Liver (tissue), 9 donors: ENCODE data around the gene CNTF. TPM values are rescaled to one million over a fixed set of nuclear protein-coding genes. Genes with fewer than 3 reads are reported as not detected.

Source experiments
- DNase-seq: peaks from one replicate; pipeline ENCODE4 v3.0.0-alpha.2; 2017; ENCODE audit warnings: low spot score
- H3K27ac ChIP-seq, 2 donors: one replicate each; pipeline ENCODE4 v1.7.0; 2013; ENCODE audit warnings: inconsistent platforms in 2 of 2, low read length in 2 of 2, control low read depth in 1 of 2, low read depth in 1 of 2, mild to moderate bottlenecking in 1 of 2
- H3K27me3 ChIP-seq, 4 donors: one replicate each; pipeline versions ENCODE4 v1.6.1 to v1.7.0; 2013; ENCODE audit warnings: low read length in 3 of 4, inconsistent platforms in 1 of 4, mild to moderate bottlenecking in 1 of 4, moderate library complexity in 1 of 4; ENCODE audit not compliant: control insufficient read depth in 4 of 4, insufficient read depth in 4 of 4
- H3K36me3 ChIP-seq, 4 donors: one replicate each; pipeline versions ENCODE4 v1.6.1 to v1.7.0; 2013; ENCODE audit warnings: low read length in 3 of 4, mild to moderate bottlenecking in 3 of 4, low read depth in 1 of 4, moderate library complexity in 1 of 4; ENCODE audit not compliant: control insufficient read depth in 4 of 4, insufficient read depth in 3 of 4
- H3K4me1 ChIP-seq, 4 donors: one replicate each; pipeline versions ENCODE4 v1.6.1 to v1.7.0; 2013; ENCODE audit warnings: low read length in 3 of 4, mild to moderate bottlenecking in 3 of 4, moderate library complexity in 1 of 4; ENCODE audit not compliant: control insufficient read depth in 4 of 4, insufficient read depth in 4 of 4
- H3K4me3 ChIP-seq, 3 donors: one replicate each; pipeline versions ENCODE4 v1.6.1 to v1.7.0; 2013; ENCODE audit warnings: low read length in 3 of 3, control low read depth in 1 of 3, low read depth in 1 of 3, mild to moderate bottlenecking in 1 of 3
- H3K9ac ChIP-seq, 2 donors: one replicate each; pipeline ENCODE4 v1.7.0; 2013; ENCODE audit warnings: low read length in 2 of 2, mild to moderate bottlenecking in 2 of 2, moderate library complexity in 2 of 2, control low read depth in 1 of 2, low read depth in 1 of 2
- H3K9me3 ChIP-seq, 4 donors: one replicate each; pipeline versions ENCODE4 v1.6.1 to v1.7.0; 2013; ENCODE audit warnings: low read length in 3 of 4; ENCODE audit not compliant: control insufficient read depth in 4 of 4
- CTCF ChIP-seq: fragments of 150-350 bp; IDR thresholded peaks from 2 replicates; pipeline ENCODE4 v1.5.1; 2017; ENCODE audit warnings: improper control_type of control experiment, low read depth, low read length; ENCODE audit not compliant: missing input control
- EGR1 ChIP-seq, 2 donors: IDR thresholded peaks; 2 replicates each; pipeline ENCODE4 v1.6.1; 2016 to 2018; ENCODE audit warnings: antibody characterized with exemption in 2 of 2, low read depth in 2 of 2
- FOXA1 ChIP-seq: IDR thresholded peaks from 2 replicates; pipeline ENCODE4 v1.6.1; 2016; ENCODE audit warnings: antibody characterized with exemption
- FOXA2 ChIP-seq: IDR thresholded peaks from 2 replicates; pipeline ENCODE4 v1.6.1; 2016; ENCODE audit warnings: antibody characterized with exemption
- GABPA ChIP-seq, 2 donors: IDR thresholded peaks in 1 of 2; conservative IDR thresholded peaks in 1 of 2; 2 replicates each; pipeline ENCODE4 v1.6.1; 2016; ENCODE audit warnings: antibody characterized with exemption in 2 of 2, mild to moderate bottlenecking in 1 of 2, moderate library complexity in 1 of 2
- HNF4A ChIP-seq, 2 donors: conservative IDR thresholded peaks; 2 replicates each; pipeline ENCODE4 v1.6.1; 2016; ENCODE audit warnings: antibody characterized with exemption in 2 of 2, mild to moderate bottlenecking in 2 of 2
- HNF4G ChIP-seq: IDR thresholded peaks from 2 replicates; pipeline ENCODE4 v1.6.1; 2016; ENCODE audit warnings: antibody characterized with exemption
- JUND ChIP-seq, 2 donors: IDR thresholded peaks; 2 replicates each; pipeline ENCODE4 v1.6.1; 2016; ENCODE audit warnings: antibody characterized with exemption in 2 of 2
- NR2F2 ChIP-seq: IDR thresholded peaks from 2 replicates; pipeline ENCODE4 v1.6.1; 2016; ENCODE audit warnings: antibody characterized with exemption
- REST ChIP-seq: IDR thresholded peaks from 2 replicates; pipeline ENCODE4 v1.6.1; 2016; ENCODE audit warnings: antibody characterized with exemption, mild to moderate bottlenecking
- RXRA ChIP-seq, 2 donors: IDR thresholded peaks; 2 replicates each; pipeline ENCODE4 v1.6.1; 2017 to 2018; ENCODE audit warnings: antibody characterized with exemption in 2 of 2, mild to moderate bottlenecking in 1 of 2
- SP1 ChIP-seq: IDR thresholded peaks from 2 replicates; pipeline ENCODE4 v1.6.1; 2018; ENCODE audit warnings: antibody characterized with exemption, mild to moderate bottlenecking
- TAF1 ChIP-seq: conservative IDR thresholded peaks from 2 replicates; pipeline ENCODE4 v1.6.1; 2016; ENCODE audit warnings: antibody characterized with exemption, mild to moderate bottlenecking
- YY1 ChIP-seq: IDR thresholded peaks from 2 replicates; pipeline ENCODE4 v1.6.1; 2016; ENCODE audit warnings: antibody characterized with exemption, mild to moderate bottlenecking
- ZBTB33 ChIP-seq: IDR thresholded peaks from 2 replicates; pipeline ENCODE4 v1.6.1; 2016; ENCODE audit warnings: antibody characterized with exemption
- WGBS: extraction: QIAGEN DNeasy Blood & Tissue Kit; methylation state at CpG from one replicate; pipeline ENCODE4 v1.1.7; 2013; 5-methylcytosine and 5-hydroxymethylcytosine counted together
- polyA plus RNA-seq, 2 donors: library from polyadenylated mRNA; stranded (reverse) in 1 of 2; unstranded in 1 of 2; fragments of 200-250 nt in 1 of 2; fragments of >200 nt in 1 of 2; fragmentation: Nextera tagmentation in 1 of 2; extraction: Ambion mirVana in 1 of 2; gene quantifications; one replicate each; pipeline versions ENCODE4 v1.2.1 to v1.2.3, GENCODE V29; 2013 to 2015
- total RNA-seq, 2 donors: library from RNA; depleted of rRNA; stranded (reverse); fragments of >200 nt; gene quantifications; one replicate each; pipeline ENCODE4 v1.2.3, GENCODE V29; 2014
- donor health status: healthy.
- donor health status: healthy.
- donor health status: healthy.
- donor health status: healthy.
- donor health status: healthy.

The CNTF gene
- total and polyA plus RNA-seq, 4 donors, result 0.18 to 3.8 (median 0.66) TPM

GRCh38 chr11:58596621-58597020, 25.8 kb upstream of the CNTF start (continued):
- TF ChIP-seq FOXA1 (no peak), FOXA2 (no peak), EGR1 (IDR thresholded peaks at IDR 0.05; ENCODE audit: low read depth in 2 of 2) (no peak)

- H3K9ac ChIP-seq, result no peak overlapping the region
- H3K36me3 ChIP-seq, result peaks cover 0 to 4% (median 0%) of the 10 kb centered on the region in 4 donors
- no peaks in the 10 kb centered on the region for H3K27me3 ChIP-seq
- peaks cover 4 to 21% (median 9%) of the 10 kb centered on the region in 4 donors for H3K4me1 ChIP-seq
- TF ChIP-seq EGR1 (IDR thresholded peaks at IDR 0.05; ENCODE audit: low read depth in 2 of 2) (no peak), NR2F2 (no peak), YY1 (no peak), REST (no peak), ZBTB33 (no peak), CTCF (no peak), TAF1 (no peak), FOXA2 (no peak)
- 84% methylated on average over 3 of the region's 3 CpGs for WGBS
- H3K27ac ChIP-seq, result no peak overlapping the region
- H3K4me3 ChIP-seq, result no peak overlapping the region
- no peak for DNase-seq
- H3K9me3 ChIP-seq, result no peaks in the 10 kb centered on the region
Observed at GRCh38 chr11:58597486-58598144, 24.9 kb upstream of the CNTF start.

- DNase-seq, result no peak
- H3K36me3 ChIP-seq, result peaks cover 0 to 4% (median 0%) of the 10 kb centered on the region in 4 donors
- H3K4me3 ChIP-seq, result no peak overlapping the region
- 96% methylated on average over 2 of the region's 2 CpGs for WGBS
- TF ChIP-seq JUND (IDR thresholded peaks at IDR 0.05), result no peak
- no peak for TF ChIP-seq YY1
- no peak for TF ChIP-seq HNF4G
- no peak for TF ChIP-seq CTCF
- no peak for TF ChIP-seq ZBTB33
- TF ChIP-seq SP1, result no peak
- no peak for TF ChIP-seq FOXA1
- no peak for TF ChIP-seq HNF4A (conservative IDR thresholded peaks at IDR 0.05)
- TF ChIP-seq RXRA (IDR thresholded peaks at IDR 0.05), result no peak
- no peak for TF ChIP-seq GABPA (IDR thresholded peaks at IDR 0.05 in 1 of 2, conservative IDR thresholded peaks at IDR 0.05 in 1 of 2)
- TF ChIP-seq TAF1, result no peak
- TF ChIP-seq FOXA2, result no peak
- no peak for TF ChIP-seq EGR1 (IDR thresholded peaks at IDR 0.05; ENCODE audit: low read depth in 2 of 2)
- H3K27me3 ChIP-seq, result no peaks in the 10 kb centered on the region
- no peaks in the 10 kb centered on the region for H3K9me3 ChIP-seq
- no peak overlapping the region for H3K27ac ChIP-seq
- no peak overlapping the region for H3K9ac ChIP-seq
- H3K4me1 ChIP-seq, result peaks cover 0 to 9% (median under 1%) of the 10 kb centered on the region in 4 donors
Observed at GRCh38 chr11:58600510-58600909, 22.0 kb upstream of the CNTF start.
